ENCODE measurements around the gene SNAI3.
A peak's percentile ranks its signal among the peaks of the same experiment; 100 is the strongest.

The SNAI3 gene

GRCh38 chr16:88635671-88636319, 50.5 kb downstream of the SNAI3 start:
- H3K4me3 ChIP-seq (ENCODE audit: low read depth, low read length): no peak overlapping the region
- H3K36me3 ChIP-seq: peaks cover 9% of the 10 kb centered on the region
- H3K4me1 ChIP-seq: no peaks in the 10 kb centered on the region
- TF ChIP-seq CTCF (IDR thresholded peaks at IDR 0.05; ENCODE audit: low read depth, low read length): no peak
- DNase-seq: no peak
- peaks cover 21% of the 10 kb centered on the region for H3K27me3 ChIP-seq
- no peaks in the 10 kb centered on the region for H3K9me3 ChIP-seq

- no peak for DNase-seq
- Histone ChIP-seq H3K27me3 (peaks cover 15% of the 10 kb centered on the region), H3K36me3 (peaks cover 14% of the 10 kb centered on the region), H3K4me3 (ENCODE audit: low read depth, low read length) (no peak overlapping the region), H3K4me1 (no peaks in the 10 kb centered on the region), H3K9me3 (no peaks in the 10 kb centered on the region)
- TF ChIP-seq CTCF (IDR thresholded peaks at IDR 0.05; ENCODE audit: low read depth, low read length): no peak
Observed at GRCh38 chr16:88634994-88635670, 51.2 kb downstream of the SNAI3 start.

GRCh38 chr16:88634141-88634993, 51.9 kb downstream of the SNAI3 start:
- H3K4me1 ChIP-seq: no peaks in the 10 kb centered on the region
- no peaks in the 10 kb centered on the region for H3K9me3 ChIP-seq
- no peak for DNase-seq
- H3K36me3 ChIP-seq: peaks cover 21% of the 10 kb centered on the region
- no peak for TF ChIP-seq CTCF (IDR thresholded peaks at IDR 0.05; ENCODE audit: low read depth, low read length)
- H3K4me3 ChIP-seq (ENCODE audit: low read depth, low read length): no peak overlapping the region
- peaks cover 7% of the 10 kb centered on the region for H3K27me3 ChIP-seq

- peaks cover 22% of the 10 kb centered on the region for H3K36me3 ChIP-seq
- H3K9me3 ChIP-seq: no peaks in the 10 kb centered on the region
- DNase-seq: peak; percentile 43
- TF ChIP-seq CTCF (IDR thresholded peaks at IDR 0.05; ENCODE audit: low read depth, low read length): peak; percentile 36
- peaks cover under 1% of the 10 kb centered on the region for H3K27me3 ChIP-seq
- H3K4me3 ChIP-seq (ENCODE audit: low read depth, low read length): no peak overlapping the region
- no peaks in the 10 kb centered on the region for H3K4me1 ChIP-seq
Observed at GRCh38 chr16:88633684-88634140, 52.6 kb downstream of the SNAI3 start.

GRCh38 chr16:88632587-88632930, 53.7 kb downstream of the SNAI3 start:
- DNase-seq: no peak
- Histone ChIP-seq H3K27me3 (no peaks in the 10 kb centered on the region), H3K9me3 (no peaks in the 10 kb centered on the region), H3K36me3 (peaks cover 27% of the 10 kb centered on the region), H3K4me3 (ENCODE audit: low read depth, low read length) (no peak overlapping the region), H3K4me1 (no peaks in the 10 kb centered on the region)
- no peak for TF ChIP-seq CTCF (IDR thresholded peaks at IDR 0.05; ENCODE audit: low read depth, low read length)

Data from BE2C (cell line).